Lung (tissue), 12 donors: Measurements from ENCODE around the gene B3GNT5. TPM values are rescaled to one million over a fixed set of nuclear protein-coding genes. Genes with fewer than 3 reads are reported as not detected.

Experiments
- ATAC-seq: fragments of 200-7000 bp; cut with Tn5 transposase; one replicate; pipeline ENCODE4 v1.9.1; 2020; ENCODE audit warnings: moderate number of reproducible peaks; ENCODE audit not compliant: insufficient read depth, low FRiP score
- DNase-seq, 3 donors: peaks; one replicate each; pipeline ENCODE4 v3.0.0-alpha.2; 2013 to 2017
- H3K27ac ChIP-seq, 2 donors: one replicate each; pipeline ENCODE4 v1.5.1; 2013; ENCODE audit warnings: mild to moderate bottlenecking in 2 of 2, moderate library complexity in 2 of 2, control low read depth in 1 of 2, inconsistent platforms in 1 of 2, low read depth in 1 of 2, low read length in 1 of 2
- H3K27me3 ChIP-seq, 3 donors: one replicate each; pipeline ENCODE4 v1.5.1; 2013; ENCODE audit warnings: low read length in 2 of 3; ENCODE audit not compliant: control insufficient read depth in 3 of 3, insufficient read depth in 3 of 3
- H3K36me3 ChIP-seq, 4 donors: one replicate each; pipeline ENCODE4 v1.5.1; 2013; ENCODE audit warnings: low read length in 4 of 4, mild to moderate bottlenecking in 1 of 4, moderate library complexity in 1 of 4; ENCODE audit not compliant: control insufficient read depth in 4 of 4, insufficient read depth in 4 of 4
- H3K4me1 ChIP-seq, 5 donors: one replicate each; pipeline ENCODE4 v1.5.1; 2013; ENCODE audit warnings: low read length in 5 of 5, mild to moderate bottlenecking in 2 of 5, moderate library complexity in 1 of 5; ENCODE audit not compliant: control insufficient read depth in 5 of 5, insufficient read depth in 5 of 5
- H3K4me3 ChIP-seq: one replicate; pipeline ENCODE4 v1.5.1; 2013; ENCODE audit warnings: mild to moderate bottlenecking, control low read depth, moderate library complexity
- H3K9ac ChIP-seq, 2 donors: one replicate each; pipeline ENCODE4 v1.5.1; 2013; ENCODE audit warnings: low read length in 2 of 2, control low read depth in 1 of 2; ENCODE audit not compliant: insufficient read depth in 1 of 2
- H3K9me3 ChIP-seq, 4 donors: one replicate each; pipeline ENCODE4 v1.5.1; 2013; ENCODE audit warnings: low read length in 3 of 4, mild to moderate bottlenecking in 1 of 4, moderate library complexity in 1 of 4; ENCODE audit not compliant: control insufficient read depth in 4 of 4, insufficient read depth in 3 of 4
- CTCF ChIP-seq: IDR thresholded peaks from 2 replicates; pipeline ENCODE4 v1.5.1; 2012; ENCODE audit warnings: mild to moderate bottlenecking; ENCODE audit errors: control extremely low read depth, extremely low read depth
- WGBS, 2 donors: extraction: QIAGEN DNeasy Blood & Tissue Kit; methylation state at CpG; one replicate each; pipeline ENCODE4 v1.1.7; 2013; 5-methylcytosine and 5-hydroxymethylcytosine counted together
- polyA plus RNA-seq, 2 donors: library from polyadenylated mRNA; stranded (reverse); fragments of 200-250 nt; gene quantifications; one replicate each; pipeline ENCODE4 v1.2.1, GENCODE V29; 2013
- total RNA-seq, 2 donors: library from RNA; depleted of rRNA in 1 of 2; stranded (reverse); fragments of >200 nt in 1 of 2; gene quantifications; one replicate each; pipeline ENCODE4 v1.2.1, GENCODE V29; 2014 to 2021
- donor health status: control.
- donor health status: control.
- donor health status: Bipolar disorder and iron deficiency.
- donor health status: healthy.
- donor health status: DM: yes; HTN: yes; CAD: no.

The B3GNT5 gene
- total and polyA plus RNA-seq, 4 donors = 13.5 to 43.1 (median 26.8) TPM

- Histone ChIP-seq H3K4me3 (no peak overlapping the region), H3K36me3 (no peaks in the 10 kb centered on the region), H3K27ac (no peak overlapping the region), H3K9me3 (no peaks in the 10 kb centered on the region), H3K4me1 (no peaks in the 10 kb centered on the region), H3K27me3 (no peaks in the 10 kb centered on the region), H3K9ac (no peak overlapping the region)
- no peak for TF ChIP-seq CTCF
- DNase-seq = peak in 1 of 3 donors; percentile 35
- ATAC-seq = no peak
- WGBS, 2 donors = 19 to 29% methylated on average over 4 of the region's 4 CpGs
These were observed 19.1 kb upstream of the B3GNT5 start for GRCh38 chr3:183233966-183234365.

- no peaks in the 10 kb centered on the region for H3K36me3 ChIP-seq
- H3K9me3 ChIP-seq = peaks cover 0 to 7% (median 3%) of the 10 kb centered on the region in 4 donors
- H3K27ac ChIP-seq = no peak overlapping the region
- H3K27me3 ChIP-seq = no peaks in the 10 kb centered on the region
- ATAC-seq (no peak), DNase-seq (no peak)
- no peak overlapping the region for H3K4me3 ChIP-seq
- H3K4me1 ChIP-seq = no peaks in the 10 kb centered on the region
- 67 to 88% methylated on average over 5 of the region's 5 CpGs for WGBS, 2 donors
- TF ChIP-seq CTCF = no peak
- no peak overlapping the region for H3K9ac ChIP-seq
These were observed 14.0 kb upstream of the B3GNT5 start for GRCh38 chr3:183239046-183239445.

GRCh38 chr3:183242431-183242830, 10.6 kb upstream of the B3GNT5 start:
- DNase-seq = no peak
- TF ChIP-seq CTCF = no peak
- Histone ChIP-seq H3K27ac (no peak overlapping the region), H3K36me3 (no peaks in the 10 kb centered on the region), H3K4me1 (peaks cover 0 to 2% (median 0%) of the 10 kb centered on the region in 5 donors), H3K27me3 (no peaks in the 10 kb centered on the region), H3K9me3 (peaks cover 0 to 7% (median 3%) of the 10 kb centered on the region in 4 donors), H3K9ac (no peak overlapping the region), H3K4me3 (no peak overlapping the region)
- 92 to 95% methylated on average over 1 of the region's 1 CpG for WGBS, 2 donors
- no peak for ATAC-seq

DNA sequence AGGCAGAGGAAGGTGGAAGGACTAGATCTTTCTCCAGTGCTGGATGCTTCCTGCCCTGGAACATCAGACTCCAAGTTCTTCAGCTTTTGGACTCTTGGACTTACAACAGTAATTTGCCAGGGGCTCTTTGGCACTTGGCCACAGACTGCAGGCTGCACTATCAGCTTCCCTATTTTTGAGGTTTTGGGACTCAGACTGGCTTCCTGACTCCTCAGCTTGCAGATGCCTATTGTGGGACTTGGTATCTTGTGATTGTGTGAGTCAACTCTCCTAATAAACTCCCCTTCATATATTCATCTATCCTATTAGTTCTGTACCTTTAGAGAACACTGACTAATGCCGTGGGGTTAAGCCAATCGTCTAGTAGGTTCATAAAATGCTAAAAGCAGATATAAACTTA, 8.8 kb upstream of the B3GNT5 start:
- no peak for TF ChIP-seq CTCF
- H3K4me1 ChIP-seq = peaks cover 0 to 2% (median 0%) of the 10 kb centered on the region in 5 donors
- no peak overlapping the region for H3K27ac ChIP-seq
- no peaks in the 10 kb centered on the region for H3K27me3 ChIP-seq
- no peak overlapping the region for H3K4me3 ChIP-seq
- ATAC-seq = no peak
- 25 to 51% methylated on average over 2 of the region's 2 CpGs for WGBS, 2 donors
- H3K36me3 ChIP-seq = no peaks in the 10 kb centered on the region
- peaks cover 0 to 7% (median 3%) of the 10 kb centered on the region in 4 donors for H3K9me3 ChIP-seq
- no peak overlapping the region for H3K9ac ChIP-seq
- no peak for DNase-seq
